GM19438 (cell line): ENCODE data around the gene PLCD1.
"Not testable (repeated sequence)": the region's sequence is repeated elsewhere in the genome, so short reads cannot be mapped to it uniquely, and the experiment has no call there.

Source experiments
- ATAC-seq: cut with Tn5 transposase; IDR thresholded peaks from one replicate; pipeline ENCODE4 v1.9.1; 2021; ENCODE audit warnings: low read depth; ENCODE audit not compliant: unreplicated experiment

PLCD1 gene

DNA sequence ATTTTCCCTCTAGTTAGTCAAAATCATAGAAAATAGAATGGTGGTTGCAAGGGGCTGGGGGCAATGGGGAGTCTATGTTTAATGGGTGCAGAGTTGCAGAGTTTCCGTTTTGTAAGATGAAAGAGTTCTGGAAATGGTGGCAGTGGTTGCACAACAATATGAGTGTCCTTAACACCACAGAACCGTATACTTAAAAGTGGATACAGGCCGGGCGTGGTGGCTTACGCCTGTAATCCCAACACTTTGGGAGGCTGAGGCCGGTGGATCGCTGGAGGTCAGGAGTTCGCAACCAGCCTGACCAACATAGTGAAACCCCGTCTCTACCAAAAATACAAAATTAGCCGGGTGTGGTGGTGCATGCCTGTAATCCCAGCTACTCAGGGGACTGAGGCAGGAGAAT lies 41.1 kb downstream of the PLCD1 start:
- not testable (repeated sequence) for ATAC-seq

DNA sequence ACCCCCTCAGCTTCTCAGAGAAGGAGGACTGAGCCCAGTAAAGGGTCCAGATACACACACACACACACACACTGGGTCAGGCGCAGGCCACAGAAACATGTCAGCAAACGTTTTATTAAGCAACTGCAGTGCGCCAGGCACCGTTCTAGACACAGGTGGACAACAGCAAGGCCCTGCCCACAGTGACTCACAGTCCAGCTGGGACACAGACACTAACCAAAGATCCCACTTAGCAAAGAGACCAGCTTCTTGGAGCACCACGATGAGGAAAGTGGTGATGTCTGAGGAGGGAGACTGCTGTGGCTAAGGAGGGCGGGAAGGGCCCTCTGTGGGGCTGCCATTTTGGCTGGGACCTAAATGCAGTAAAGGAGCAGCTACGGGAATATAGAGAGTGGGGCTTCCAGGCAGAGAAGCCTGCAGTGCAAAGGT lies 41.7 kb downstream of the PLCD1 start:
- ATAC-seq: no peak

DNA sequence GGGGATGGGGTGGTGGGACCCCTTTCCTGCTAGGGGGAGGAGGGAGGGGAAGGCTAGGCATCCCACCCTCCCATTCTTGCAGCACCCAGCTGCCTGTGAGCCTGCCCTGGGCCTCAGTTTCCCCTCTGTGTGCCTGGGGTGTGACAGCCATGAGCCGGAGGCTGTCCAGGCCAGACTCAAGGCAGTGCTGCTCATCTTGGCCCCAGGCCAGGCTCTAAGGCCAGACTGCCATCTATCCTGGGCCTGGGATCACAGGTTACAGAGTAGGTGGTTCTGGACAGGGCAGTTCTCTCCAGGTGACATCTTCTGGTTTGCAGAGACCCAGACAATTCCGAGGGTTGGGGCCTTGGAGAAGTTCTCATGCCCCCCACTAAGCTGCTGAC lies 42.1 kb downstream of the PLCD1 start:
- ATAC-seq: no peak

DNA sequence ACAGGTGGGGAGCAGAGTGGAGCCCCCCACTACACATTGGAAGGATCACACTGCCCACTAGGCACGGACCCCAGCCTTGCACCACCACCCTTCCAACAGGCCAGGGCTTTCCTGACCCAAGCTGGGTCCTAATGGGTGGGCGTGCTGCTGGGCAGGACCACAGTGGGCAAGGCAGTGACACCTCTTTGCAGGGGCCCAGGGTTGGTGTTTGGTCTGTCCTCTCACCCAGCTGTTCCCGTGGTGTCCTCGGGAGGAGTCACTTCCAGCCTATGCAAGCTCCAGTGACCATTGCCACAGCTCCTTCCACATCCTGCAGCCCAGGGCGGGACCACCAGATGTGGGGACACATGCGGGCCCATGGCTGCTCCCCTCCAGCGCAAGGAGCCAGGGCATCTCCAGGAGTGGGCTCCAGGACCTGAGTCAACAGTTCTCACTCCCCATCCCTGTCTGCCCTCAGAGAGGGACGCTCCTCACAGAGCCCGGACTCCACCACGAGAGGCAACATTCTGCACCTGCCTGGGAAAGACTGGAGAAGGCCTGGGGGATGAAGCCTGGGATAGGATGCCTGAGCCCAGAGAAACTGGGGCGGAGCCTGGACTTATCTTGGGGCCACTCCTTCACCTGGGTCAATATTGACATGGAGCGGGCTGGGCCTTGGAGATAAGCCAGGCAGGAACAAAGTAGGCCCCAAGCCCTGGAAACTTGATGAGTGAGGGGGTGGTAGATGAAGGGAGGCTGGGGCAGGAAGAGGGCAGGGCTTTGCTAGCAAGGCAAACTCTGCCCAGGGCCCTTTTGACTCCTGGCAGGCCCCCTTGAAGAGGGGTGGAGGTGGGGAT lies 42.7 kb downstream of the PLCD1 start:
- ATAC-seq: no peak

DNA sequence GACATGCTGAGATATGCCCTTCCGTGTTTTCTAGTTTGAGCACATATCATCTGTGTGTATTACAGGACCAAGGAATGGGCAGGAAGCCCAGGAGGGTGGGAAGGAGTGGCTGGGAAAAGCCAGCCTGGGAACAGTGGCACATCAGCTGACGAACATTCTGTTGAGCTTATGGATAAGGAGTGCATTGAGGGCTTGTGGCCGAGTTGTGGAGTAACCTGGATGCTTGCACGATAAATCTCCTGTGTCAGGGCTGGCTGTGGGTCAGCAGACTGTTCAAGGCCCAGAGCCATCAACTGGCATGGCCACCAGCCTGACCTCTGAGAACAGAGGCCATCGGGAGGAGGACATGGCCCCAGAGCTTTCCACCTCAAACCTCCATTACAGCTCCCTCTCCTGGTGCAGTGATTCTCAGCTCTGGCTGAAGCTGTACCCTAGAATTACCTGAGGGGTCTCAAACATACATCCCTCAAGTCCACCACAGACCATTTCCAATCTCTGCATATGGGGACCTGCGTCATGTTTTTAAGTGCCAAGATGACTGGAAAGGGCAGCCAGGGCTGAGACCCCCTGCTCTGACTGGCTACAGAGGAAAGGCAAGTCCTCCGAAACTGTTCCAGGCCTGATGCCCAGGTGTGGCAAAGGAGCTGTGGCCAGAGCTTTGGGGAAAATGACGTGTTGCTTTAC lies 43.7 kb downstream of the PLCD1 start:
- ATAC-seq: no peak

DNA sequence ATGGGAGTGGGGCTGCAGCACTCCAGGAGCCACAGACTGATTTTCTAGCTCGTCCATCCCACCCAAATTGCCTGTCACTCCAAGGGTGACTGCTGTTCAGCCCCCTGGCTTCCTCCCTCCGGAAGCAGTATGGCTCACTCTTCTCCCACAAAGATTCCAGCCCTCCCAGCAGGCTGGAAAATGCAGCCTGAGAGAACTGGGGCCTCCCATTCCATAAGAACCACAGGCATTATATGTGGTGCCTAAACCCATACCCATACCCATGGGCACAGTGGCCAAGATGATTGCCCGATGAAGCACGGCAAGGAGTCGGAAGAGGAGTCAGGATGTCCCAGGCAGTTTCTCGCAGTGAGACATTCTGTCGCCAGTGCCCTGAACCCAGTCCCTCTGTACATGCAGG lies 44.8 kb downstream of the PLCD1 start:
- no peak for ATAC-seq

DNA sequence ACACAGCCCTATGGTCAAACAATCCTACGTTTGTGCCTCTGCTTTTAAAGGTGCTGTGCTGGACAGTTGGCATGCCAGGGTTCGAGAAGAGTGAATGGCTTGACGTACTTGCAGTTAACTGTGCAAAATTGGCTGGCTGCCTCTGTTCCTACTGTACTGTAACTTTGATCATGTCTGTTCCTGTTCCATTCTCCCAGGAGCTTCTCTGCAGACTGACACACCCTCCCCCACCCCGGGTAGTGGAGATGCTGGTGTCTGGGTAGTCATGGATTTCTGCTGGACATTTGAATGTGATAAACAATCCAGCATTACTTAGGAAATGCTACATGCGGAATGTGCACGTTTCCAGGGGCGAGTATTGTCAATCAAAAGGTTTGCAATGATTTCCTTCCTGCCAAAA lies 45.4 kb downstream of the PLCD1 start:
- ATAC-seq: no peak

DNA sequence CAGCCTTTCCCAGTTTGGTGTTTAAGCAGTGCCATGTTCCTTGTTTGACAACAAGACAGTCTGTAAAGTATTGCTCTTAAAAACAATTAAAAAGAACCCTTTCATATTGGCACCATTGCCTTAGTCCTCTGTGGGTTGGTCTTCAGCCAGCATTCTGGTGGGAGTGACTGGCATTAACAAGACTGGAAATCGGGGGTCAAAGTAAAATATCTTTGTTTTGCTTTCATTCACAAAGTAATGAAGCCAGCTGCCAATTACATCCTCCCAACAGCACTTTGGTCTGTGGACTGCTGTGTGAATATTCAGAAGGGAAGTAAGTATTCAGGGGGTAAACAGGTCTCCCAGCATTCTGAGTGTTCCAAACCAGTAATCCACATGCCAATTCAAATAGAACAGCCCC lies 47.1 kb downstream of the PLCD1 start:
- ATAC-seq: no peak

DNA sequence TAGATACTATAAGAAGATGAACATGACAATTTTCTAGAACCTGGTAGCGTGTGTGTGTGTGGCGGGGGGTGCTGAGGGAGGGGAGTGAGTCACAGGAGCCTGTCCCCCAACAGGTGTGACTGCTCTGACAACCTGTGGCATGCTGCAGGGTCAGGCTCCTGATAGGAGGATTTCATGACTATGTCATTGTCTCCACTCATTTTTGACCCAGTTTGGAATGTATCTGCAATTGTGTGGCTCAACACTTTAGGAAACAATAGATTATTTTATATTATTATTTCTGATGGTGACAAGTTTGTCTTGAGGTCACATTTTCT lies 48.1 kb downstream of the PLCD1 start:
- ATAC-seq: no peak

DNA sequence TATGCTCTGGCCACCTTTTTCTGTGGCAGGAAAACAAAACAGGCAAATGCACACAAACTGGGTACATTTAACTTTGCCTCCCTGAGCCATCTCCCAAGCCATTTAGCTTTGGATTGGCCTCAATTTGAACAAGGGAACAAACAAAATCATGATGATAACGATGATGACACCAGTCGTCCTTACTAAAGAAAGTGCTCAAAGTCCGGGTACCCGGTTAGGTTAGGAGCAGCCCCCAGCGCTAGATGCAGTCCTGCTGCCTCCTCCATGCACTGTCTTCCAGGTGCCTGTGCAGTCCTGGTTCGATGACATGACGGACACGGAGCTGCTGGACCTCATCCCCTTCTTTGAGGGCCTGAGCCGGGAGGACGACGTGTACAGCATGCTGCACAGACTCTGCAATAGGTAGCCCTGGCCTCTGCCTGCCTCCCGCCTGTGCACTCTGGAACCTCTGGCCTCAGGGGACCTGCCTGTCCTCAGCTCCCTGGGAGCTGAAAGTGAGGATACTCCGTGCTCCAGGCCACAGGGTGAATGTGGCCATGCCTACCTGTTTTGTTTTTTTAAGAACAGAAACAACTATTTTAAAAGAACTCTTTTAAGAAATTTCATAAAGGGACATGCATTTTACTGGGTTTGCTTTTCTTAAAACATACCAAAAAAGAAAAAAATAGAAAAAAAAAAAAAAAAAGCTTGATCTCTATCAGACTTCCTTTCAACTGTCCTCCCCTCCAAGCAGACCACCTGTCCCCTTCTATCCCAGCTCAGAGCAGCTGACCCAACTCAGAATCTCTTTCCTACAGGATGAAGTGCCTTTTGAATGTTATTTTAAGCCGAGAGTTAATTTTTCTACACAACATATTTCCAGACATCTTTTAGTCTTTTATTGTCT lies 48.7 kb downstream of the PLCD1 start:
- ATAC-seq: no peak

DNA sequence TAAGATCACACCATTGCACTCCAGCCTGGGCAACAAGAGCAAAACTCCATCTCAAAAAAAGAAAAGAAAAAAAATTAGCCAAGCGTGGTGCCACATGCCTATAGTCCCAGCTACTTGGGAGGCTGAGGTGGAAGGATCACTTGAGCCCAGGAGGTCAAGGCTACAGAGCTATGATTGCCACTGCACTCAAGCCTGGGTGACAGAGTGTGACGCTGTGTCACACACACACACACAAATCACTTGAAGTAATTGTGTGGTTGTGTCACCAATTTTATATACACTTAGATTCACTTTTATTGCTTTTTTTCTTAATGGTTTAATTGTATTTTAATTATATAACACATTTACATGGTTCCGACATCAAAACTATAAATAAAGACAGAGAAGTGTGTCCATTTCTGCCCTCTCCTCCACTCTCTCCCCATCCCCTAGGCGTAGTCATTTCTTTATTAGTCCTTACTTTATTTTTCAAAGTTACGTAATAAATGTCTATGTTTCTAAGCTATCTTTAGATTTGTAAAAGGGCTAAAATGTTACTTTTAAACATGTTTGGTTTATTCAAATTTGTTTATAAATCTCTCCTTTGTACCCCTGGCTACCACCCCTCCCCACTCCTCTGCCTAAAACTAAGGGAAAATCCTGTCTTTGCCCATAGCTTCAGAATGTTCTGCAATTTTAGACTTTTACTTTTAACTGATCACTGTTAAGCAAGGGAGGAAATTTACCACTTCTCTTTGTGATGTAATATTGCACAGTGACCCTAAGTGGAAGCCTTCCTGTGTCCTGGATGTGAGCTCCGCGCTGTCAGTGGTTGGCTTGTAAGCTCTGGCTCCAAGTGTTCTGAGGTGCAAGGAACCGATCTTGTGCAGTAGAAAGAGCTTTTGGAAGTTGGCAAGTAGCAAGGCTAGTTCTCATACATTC lies 49.6 kb downstream of the PLCD1 start:
- ATAC-seq: no peak

DNA sequence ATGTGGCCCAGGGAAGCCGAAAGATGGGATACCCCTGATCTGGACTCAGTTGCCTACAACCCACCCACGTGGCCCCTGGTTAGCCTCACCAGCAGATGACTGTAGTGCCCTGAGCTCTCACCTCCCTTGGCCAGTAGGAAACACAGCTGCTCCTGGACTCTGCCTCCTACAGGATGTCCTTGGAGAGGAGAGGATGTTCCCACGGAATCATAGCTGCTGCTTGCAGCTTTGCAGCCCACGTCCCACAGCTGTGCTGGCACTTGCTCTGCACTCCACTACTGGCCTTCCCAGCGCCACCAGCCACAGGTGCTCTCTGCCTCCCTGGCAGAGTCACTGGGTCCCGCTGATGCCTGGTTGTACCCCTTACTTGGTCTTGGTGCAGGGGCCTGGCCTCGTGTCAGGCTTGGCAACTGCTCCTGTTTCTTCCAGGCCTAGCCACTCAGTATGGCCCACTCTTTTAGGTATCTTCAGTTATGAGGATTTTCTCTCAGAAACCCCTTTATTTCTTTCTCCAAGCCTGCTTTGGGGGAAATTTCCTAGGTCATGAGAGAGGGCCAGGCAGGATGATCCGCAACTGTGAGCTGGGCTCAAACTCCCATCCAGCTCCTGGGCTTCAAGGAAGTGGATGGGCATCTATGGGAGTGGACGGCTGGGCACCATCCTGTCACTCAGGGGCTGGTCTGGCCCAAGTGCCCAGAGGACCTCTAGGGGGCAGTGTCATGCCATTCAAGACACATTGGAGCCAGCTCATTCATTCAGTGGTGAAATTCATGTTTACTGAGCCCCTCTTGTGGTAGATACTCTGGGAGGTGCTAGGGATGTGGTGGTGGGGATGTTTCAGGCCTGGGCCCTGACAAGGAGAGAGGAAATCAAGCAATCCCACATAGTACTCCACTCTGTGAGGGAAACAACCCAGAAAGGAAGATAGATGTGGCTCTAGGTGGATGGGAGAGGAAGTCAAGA lies 55.0 kb downstream of the PLCD1 start:
- peak; percentile 60 for ATAC-seq

DNA sequence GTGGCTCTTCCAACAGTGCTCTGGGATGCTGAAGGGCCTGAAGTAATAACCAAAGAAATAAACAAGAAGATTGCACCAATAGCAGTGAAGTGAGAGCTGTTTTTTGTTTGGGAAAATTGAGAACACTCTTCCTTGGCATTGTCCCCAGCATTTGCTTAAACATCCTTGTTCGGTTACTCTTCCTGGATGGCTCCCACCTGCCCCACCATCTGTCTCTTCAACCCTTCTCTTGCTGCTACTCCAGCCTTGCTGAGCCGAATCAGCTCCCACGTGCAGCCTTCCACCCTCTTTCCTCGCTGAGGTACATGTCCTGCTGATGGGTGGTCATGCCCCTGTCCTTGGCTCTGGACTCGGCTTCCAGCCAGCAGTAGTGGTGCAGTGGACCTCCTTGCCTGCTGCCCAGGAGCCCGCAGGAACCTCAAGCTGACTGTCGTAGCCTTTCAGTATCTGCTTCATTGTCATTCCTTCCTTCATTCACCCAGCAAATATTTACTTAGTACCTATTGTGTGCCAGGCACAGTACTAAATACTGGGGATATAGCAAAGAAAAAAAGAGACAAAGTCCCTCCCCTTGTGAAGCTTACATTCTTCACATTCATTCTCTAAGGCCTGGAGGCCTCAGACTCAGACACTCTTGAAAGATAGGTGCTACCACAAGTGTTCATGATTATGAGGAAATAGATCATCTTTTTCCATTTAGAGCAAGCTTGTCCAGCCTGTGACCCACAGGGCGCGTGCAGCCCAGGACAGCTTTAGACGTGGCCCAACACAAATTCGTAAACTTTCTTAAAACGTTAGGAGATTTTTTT lies 56.0 kb downstream of the PLCD1 start:
- ATAC-seq: no peak

DNA sequence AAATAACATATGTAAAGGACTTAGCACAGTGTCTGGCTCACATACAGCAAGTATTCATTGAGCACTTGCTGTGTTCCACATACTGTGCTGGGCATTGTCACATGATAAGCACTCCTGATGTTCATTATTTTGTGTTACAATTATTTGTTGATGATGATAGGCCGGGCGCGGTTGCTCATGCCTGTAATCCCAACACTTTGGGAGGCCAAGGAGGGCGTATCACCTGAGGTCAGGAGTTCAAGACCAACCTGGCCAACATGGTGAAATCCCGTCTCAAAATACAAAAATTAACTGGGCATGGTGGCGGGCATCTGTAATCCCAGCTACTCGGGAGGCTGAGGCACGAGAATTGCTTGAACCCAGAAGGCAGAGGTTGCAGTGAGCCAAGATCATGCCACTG lies 57.4 kb downstream of the PLCD1 start:
- not testable (repeated sequence) for ATAC-seq

DNA sequence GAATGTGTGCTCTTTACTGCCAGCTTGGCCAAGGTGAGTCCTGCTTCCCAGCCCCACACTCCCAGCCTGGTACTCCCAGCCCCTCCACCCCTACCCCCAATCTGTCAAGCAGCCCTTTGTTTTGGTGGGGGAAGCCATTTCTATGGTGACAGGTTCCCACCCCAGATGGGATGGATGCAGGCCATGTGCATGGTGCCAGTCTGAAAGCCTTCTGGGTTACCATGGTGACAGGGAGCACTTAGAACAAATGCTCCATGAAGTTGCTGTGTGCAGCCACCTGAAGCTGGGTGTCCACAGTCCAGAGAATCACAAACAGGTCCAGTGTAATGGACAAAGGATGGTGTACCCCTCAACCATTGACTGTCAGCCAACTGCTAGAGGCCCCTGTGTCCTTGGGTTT lies 58.0 kb downstream of the PLCD1 start:
- ATAC-seq: no peak

DNA sequence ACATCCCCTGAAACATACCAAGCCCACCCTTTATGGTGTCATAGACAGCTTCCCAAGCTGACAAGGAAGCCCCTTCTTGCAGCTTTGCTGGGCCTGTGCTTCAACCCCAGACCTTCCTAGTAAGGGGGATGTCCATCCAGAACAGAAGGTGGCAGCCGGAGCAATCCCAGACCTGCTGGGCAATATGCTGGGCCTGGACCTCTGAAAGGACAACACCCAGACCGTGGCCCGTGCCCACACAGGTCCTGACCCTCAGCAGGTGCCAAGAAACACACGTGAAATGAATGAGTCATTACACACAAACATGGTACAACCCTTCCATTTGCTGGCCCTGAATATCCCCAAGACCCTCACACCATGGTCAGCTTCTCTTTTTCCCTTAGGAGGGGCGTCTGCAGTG lies 58.6 kb downstream of the PLCD1 start:
- no peak for ATAC-seq

DNA sequence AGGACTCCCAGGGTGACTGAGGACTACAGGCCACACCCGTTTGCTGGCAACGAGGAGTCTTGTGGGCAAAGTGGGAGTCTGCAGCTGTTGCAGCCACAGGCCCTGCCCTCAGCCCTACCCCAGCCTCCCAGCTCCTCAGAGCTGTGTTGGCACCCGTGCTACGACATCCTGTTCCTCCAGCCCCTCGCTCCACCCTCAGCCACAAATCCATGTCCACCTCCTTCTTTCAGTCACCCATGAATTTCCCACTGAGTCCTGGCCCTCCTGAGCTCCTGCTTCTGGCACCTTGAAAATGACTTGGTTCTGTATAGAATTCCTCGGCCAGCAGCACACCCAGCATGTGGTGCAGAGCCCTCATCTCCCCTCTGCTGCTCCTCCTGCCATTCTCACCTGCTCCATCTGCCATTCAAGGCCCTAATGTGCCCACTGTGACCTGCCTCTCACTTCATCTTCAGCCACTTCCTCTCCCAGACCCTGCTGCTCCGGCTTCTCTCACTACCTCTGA lies 59.8 kb downstream of the PLCD1 start:
- no peak for ATAC-seq
